Ishikawa (cell line): ENCODE results near the gene EPHA3.

Source experiments
- EGR1 ChIP-seq: IDR thresholded peaks from 2 replicates; pipeline ENCODE4 v1.6.1; 2012
- EP300 ChIP-seq: IDR thresholded peaks from 2 replicates; pipeline ENCODE4 v1.6.1; 2012; ENCODE audit warnings: borderline replicate concordance
- NFIC ChIP-seq: IDR thresholded peaks from 2 replicates; pipeline ENCODE4 v1.6.1; 2012
- YY1 ChIP-seq: IDR thresholded peaks from 2 replicates; pipeline ENCODE4 v1.6.1; 2012; ENCODE audit warnings: low read depth

- TF ChIP-seq EGR1 (no peak), EP300 (no peak), NFIC (no peak), YY1 (no peak)
Observed at GRCh38 chr3:89157575-89157974, 50.2 kb downstream of the EPHA3 start.
